GM19239 (cell line): ENCODE results near the gene CHD3.

Experiments used
- DNase-seq: peaks from one replicate; pipeline ENCODE4 v3.0.0; 2011; ENCODE audit warnings: low spot score; ENCODE audit not compliant: insufficient read length
- FAIRE-seq: peaks from 2 replicates; lab custom pipeline; 2011; peaks lifted over from hg19 to GRCh38; lab: Jason Lieb, UNC

The CHD3 gene

GRCh38 chr17:7887482-7888183, 956 bp upstream of the CHD3 start:
- FAIRE-seq (peak; percentile 91), DNase-seq (peak; percentile 74)

- DNase-seq = no peak
- FAIRE-seq = no peak
Measured at GRCh38 chr17:7889166-7889955, 772 bp downstream of the CHD3 start.

- no peak for FAIRE-seq
- no peak for DNase-seq
Measured at GRCh38 chr17:7893187-7893880, 4.7 kb downstream of the CHD3 start.

DNA sequence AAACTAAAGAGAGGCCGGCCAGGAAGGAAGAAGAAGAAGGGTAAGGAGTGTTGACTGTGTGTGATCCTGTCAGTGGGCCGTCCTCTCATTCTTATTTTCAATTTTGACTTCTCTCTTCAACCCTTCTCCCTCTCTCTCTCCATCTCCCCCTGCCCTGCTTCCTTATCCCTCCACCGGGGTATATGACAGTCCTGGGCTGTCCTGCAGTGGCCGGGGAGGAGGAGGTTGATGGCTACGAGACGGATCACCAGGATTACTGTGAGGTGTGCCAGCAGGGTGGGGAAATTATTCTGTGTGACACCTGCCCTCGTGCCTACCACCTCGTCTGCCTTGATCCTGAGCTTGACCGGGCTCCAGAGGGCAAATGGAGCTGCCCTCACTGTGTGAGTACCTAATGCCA, 5.6 kb downstream of the CHD3 start:
- no peak for FAIRE-seq

GRCh38 chr17:7894866-7895265, 6.3 kb downstream of the CHD3 start:
- FAIRE-seq = no peak

More for the DNA sequence above, 5.6 kb downstream of the CHD3 start:
- no peak for DNase-seq

GRCh38 chr17:7897090-7897489, 8.5 kb downstream of the CHD3 start:
- no peak for DNase-seq
- no peak for FAIRE-seq

More at GRCh38 chr17:7894866-7895265, 6.3 kb downstream of the CHD3 start:
- no peak for DNase-seq

DNA sequence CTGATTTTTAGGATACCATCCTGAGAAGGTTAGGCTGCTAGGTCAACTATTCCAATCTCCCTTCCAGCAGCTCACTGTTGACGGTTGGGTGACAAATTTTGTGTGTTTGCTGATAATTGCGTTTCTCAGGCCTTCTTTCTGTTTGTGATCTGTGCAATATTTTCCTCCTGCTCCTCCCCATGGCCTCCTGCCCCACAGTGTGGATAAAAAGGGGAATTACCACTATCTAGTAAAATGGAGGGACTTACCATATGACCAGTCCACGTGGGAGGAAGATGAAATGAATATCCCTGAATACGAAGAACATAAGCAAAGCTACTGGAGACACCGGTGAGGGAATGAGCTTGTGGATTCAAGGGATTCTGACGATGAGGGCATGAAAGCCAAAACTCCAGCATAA, 9.2 kb downstream of the CHD3 start:
- no peak for DNase-seq
- FAIRE-seq = no peak

- DNase-seq = no peak
- no peak for FAIRE-seq
Measured at GRCh38 chr17:7903154-7904103, 14.8 kb downstream of the CHD3 start.

DNA sequence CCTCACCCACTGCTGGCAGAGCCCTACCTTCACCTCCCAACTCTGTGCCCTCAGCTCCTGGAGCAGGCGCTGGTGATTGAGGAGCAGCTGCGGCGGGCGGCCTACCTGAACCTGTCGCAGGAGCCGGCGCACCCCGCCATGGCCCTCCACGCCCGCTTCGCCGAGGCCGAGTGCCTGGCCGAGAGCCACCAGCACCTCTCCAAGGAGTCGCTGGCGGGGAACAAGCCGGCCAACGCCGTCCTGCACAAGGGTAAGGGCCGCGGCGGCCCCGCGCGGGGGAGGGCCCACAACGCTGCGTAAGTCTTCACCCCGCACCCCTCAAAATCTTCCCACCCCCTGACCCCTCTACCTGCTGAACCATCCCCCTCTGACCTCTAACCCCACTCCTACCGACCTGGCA, 20.5 kb downstream of the CHD3 start:
- no peak for DNase-seq
- FAIRE-seq = no peak

DNA sequence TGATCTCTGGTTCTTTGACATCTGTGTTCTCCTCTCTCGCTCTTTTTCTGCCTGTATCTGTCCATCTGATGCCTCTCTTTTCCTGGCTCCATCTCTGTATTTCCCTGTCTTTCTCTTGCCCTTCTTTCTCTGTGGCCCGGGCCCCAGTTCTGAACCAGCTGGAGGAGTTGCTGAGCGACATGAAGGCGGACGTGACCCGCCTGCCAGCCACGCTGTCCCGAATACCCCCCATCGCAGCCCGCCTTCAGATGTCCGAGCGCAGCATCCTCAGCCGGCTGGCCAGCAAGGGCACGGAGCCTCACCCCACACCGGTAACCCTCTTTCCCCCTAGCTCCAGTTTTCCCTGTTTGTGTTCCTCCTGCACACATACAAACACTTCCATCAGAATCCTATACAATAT, 21.7 kb downstream of the CHD3 start:
- FAIRE-seq = no peak
- no peak for DNase-seq

DNA sequence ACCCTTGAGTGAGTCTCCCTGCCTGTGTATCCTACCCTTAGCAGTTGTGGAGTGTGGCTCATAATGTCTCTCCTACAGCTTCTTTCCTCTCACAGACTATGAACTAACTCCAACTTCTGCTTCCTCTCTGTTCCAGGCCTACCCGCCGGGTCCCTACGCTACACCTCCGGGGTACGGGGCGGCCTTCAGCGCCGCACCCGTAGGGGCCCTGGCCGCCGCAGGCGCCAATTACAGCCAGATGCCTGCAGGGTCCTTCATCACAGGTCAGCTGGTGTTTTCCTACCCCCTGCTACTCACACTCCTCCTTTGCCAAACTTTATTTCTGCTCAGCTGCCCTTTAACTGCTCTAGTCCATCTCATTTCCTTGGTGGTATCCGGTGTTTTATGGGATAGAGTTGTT, 22.1 kb downstream of the CHD3 start:
- FAIRE-seq = no peak
- DNase-seq = no peak

- FAIRE-seq = no peak
- DNase-seq = no peak
Measured at GRCh38 chr17:7911116-7911515, 22.5 kb downstream of the CHD3 start.

GRCh38 chr17:7912927-7913524, 24.4 kb downstream of the CHD3 start:
- FAIRE-seq (peak; percentile 94), DNase-seq (peak; percentile 76)

DNA sequence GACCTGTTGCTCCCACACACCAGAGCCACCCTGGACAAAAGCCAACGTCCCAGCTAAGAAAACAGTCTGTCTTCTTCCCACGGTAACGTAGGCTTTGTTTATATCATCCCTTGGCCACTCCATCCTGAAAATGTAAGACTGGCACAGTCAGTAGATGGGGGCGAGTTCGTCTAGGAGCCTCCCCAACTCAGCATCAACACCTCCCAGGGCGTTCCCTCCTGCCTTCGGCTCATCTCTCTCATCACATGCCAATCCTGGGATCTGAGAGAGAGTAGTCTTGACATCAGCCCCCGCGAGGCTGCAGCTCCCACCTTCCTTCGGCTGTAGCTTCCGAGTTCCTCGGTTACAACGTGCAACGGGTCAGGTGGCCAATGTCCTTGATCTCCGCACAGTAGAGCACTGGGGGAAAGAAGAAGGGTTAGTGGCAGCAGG, 26.6 kb downstream of the CHD3 start:
- FAIRE-seq (no peak), DNase-seq (no peak)

GRCh38 chr17:7915611-7916384, 27.2 kb downstream of the CHD3 start, which contains the start of gene RNF227:
RNF227 (minus strand) TSS chr17:7916289; CDS start chr17:7916195, 94 bp downstream.
- FAIRE-seq (peak; percentile 86), DNase-seq (peak; percentile 76)

- FAIRE-seq (no peak), DNase-seq (no peak)
Measured at GRCh38 chr17:7916385-7916682, 27.7 kb downstream of the CHD3 start.

- FAIRE-seq = no peak
- DNase-seq = no peak
Measured at GRCh38 chr17:7916808-7917207, 28.2 kb downstream of the CHD3 start.

DNA sequence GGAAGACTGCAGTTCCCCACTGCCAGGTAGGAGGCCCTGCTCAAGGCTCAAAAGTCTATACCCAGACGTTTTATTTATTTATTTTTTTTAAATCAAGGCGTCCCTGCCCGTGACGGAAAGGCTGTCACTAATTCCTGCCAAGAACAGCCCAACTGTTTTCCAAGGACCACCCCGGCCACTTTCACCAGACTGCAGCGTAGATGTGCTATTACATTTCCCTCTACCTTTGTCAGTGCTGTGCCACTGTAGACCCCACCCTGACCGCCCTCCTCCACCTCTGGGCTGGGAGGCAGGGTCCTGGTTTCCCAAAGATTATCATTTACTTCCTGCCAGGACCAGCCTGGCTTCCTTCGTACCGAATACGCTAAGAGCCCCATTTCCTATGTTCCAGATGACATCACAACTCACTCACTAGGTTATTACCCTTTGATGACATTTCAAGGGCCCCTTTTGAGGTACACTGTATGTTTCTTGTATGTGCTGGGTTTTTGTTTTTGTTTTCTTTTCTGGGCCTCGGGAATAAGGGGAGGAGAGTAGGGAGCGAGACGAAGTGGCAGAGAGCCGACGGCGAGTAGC, 33.8 kb downstream of the CHD3 start:
- no peak for FAIRE-seq
- no peak for DNase-seq
